SU-DHL-6 (cell line): ENCODE measurements around the gene ZNF322.
A peak's percentile ranks its signal among the peaks of the same experiment; 100 is the strongest.

Experiments
- H2AFZ ChIP-seq: fragments of 200-600 bp; sonication (generic); 2 replicates; pipeline ENCODE4 v1.6.1; 2014; ENCODE audit warnings: low read depth, mild to moderate bottlenecking, moderate library complexity, mixed read lengths, antibody characterized with exemption, low read length; ENCODE audit not compliant: severe bottlenecking
- H3F3A ChIP-seq: fragments of 200-600 bp; shearing (Covaris generic); 2 replicates; pipeline ENCODE4 v1.6.0; 2016; ENCODE audit warnings: antibody characterized with exemption, mild to moderate bottlenecking; ENCODE audit not compliant: insufficient read depth
- H3K27ac ChIP-seq: fragments of 200-600 bp; sonication (generic); 2 replicates; pipeline ENCODE4 v1.5.1; 2016; ENCODE audit warnings: low read depth, mild to moderate bottlenecking, low read length, moderate library complexity, mixed read lengths
- H3K27me3 ChIP-seq: fragments of 200-600 bp; sonication (generic), shearing (Covaris generic); 2 replicates; pipeline ENCODE4 v1.6.0; 2014; ENCODE audit warnings: mild to moderate bottlenecking, low read length
- H3K36me3 ChIP-seq: fragments of 200-600 bp; sonication (generic); 2 replicates; pipeline ENCODE4 v1.6.1; 2014; ENCODE audit warnings: mild to moderate bottlenecking, low read length, mixed read lengths
- H3K4me2 ChIP-seq: fragments of 300-600, 200-600 bp; shearing (Covaris generic), sonication (generic); 2 replicates; pipeline ENCODE4 v1.6.0; 2014; ENCODE audit warnings: low read length, low read depth, mild to moderate bottlenecking; ENCODE audit not compliant: poor library complexity, severe bottlenecking
- H3K4me3 ChIP-seq: fragments of 200-600 bp; sonication (generic); 2 replicates; pipeline ENCODE4 v1.5.1; 2014; ENCODE audit warnings: antibody characterized with exemption, low read length, mild to moderate bottlenecking, mixed read lengths; ENCODE audit not compliant: insufficient read depth, poor library complexity, severe bottlenecking
- H3K79me2 ChIP-seq: fragments of 200-600 bp; sonication (generic); 2 replicates; pipeline ENCODE4 v1.6.1; 2014; ENCODE audit warnings: mild to moderate bottlenecking, low read length, moderate library complexity; ENCODE audit not compliant: insufficient read depth
- H3K9ac ChIP-seq: fragments of 200-600 bp; sonication (generic); 2 replicates; pipeline ENCODE4 v1.7.0; 2014; ENCODE audit warnings: mild to moderate bottlenecking, low read length
- H3K9me2 ChIP-seq: fragments of 200-600 bp; sonication (generic); replicated peaks from 2 replicates; pipeline ENCODE4 v1.6.1; 2014; ENCODE audit warnings: low read length; ENCODE audit not compliant: insufficient read depth
- H3K9me3 ChIP-seq: fragments of 200-600 bp; sonication (generic); 2 replicates; pipeline ENCODE4 v1.6.1; 2014; ENCODE audit warnings: low read length, mixed read lengths; ENCODE audit not compliant: insufficient read depth
- H4K20me1 ChIP-seq: fragments of 200-600 bp; sonication (generic); 2 replicates; pipeline ENCODE4 v1.6.1; 2014; ENCODE audit warnings: low read depth, mild to moderate bottlenecking, antibody characterized with exemption, low read length, moderate library complexity, mixed read lengths
- CTCF ChIP-seq: fragments of 200-600 bp; sonication (generic); IDR thresholded peaks from one replicate; pipeline ENCODE4 v1.5.1; 2017; ENCODE audit warnings: antibody characterized with exemption, mild to moderate bottlenecking, low read length, moderate library complexity; ENCODE audit not compliant: insufficient read depth, poor library complexity, severe bottlenecking
- EZH2phosphoT487 ChIP-seq: fragments of 200-600 bp; sonication (generic), shearing (Covaris generic); conservative IDR thresholded peaks from 2 replicates; pipeline ENCODE4 v1.6.1; 2018; ENCODE audit warnings: mild to moderate bottlenecking, antibody characterized with exemption, low read length, moderate library complexity, mixed read lengths

ZNF322 gene

GRCh38 chr6:26599134-26599533 is 60.4 kb downstream of the ZNF322 start:
- no peak overlapping the region for H3K4me3 ChIP-seq
- no peak overlapping the region for H3K9ac ChIP-seq
- peaks cover 18% of the 10 kb centered on the region; the same call in 1 of the 2 replicates for H3K36me3 ChIP-seq
- peaks cover 20% of the 10 kb centered on the region for H3K79me2 ChIP-seq
- H3K27ac ChIP-seq: no peak overlapping the region
- H3K9me2 ChIP-seq: no peaks in the 10 kb centered on the region
- no peaks in the 10 kb centered on the region for H3K27me3 ChIP-seq
- no peaks in the 10 kb centered on the region for H3K9me3 ChIP-seq
- H4K20me1 ChIP-seq: 0 out of 2 replicates have a peak, but pooled peaks cover 2% of the 10 kb centered on the region
- TF ChIP-seq EZH2phosphoT487 (no peak), CTCF (no peak)
- peaks cover 18% of the 10 kb centered on the region; the same call in 1 of the 2 replicates for H3F3A ChIP-seq
- H3K4me2 ChIP-seq: no peak overlapping the region
- no peak overlapping the region for H2AFZ ChIP-seq

DNA sequence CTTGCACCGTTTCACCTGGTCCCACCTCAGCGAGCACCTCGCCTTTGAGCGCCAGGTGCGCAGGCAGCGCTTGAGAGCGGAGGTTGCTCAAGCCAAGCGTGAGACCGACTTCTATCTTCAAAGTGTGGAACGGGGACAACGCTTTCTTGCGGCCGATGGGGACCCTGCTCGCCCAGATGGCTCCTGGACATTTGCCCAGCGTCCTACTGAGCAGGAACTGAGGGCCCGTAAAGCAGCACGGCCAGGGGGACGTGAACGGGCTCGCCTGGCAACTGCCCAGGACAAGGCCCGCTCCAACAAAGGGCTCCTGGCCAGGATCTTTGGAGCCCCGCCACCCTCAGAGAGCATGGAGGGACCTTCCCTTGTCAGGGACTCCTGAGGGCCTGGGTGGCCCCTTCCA is 61.3 kb downstream of the ZNF322 start:
- Histone ChIP-seq H3F3A (peaks cover 18% of the 10 kb centered on the region; the same call in 1 of the 2 replicates), H3K4me3 (no peak overlapping the region), H4K20me1 (no peaks in the 10 kb centered on the region), H3K9me3 (no peaks in the 10 kb centered on the region), H3K79me2 (peaks cover 20% of the 10 kb centered on the region), H3K9ac (no peak overlapping the region), H3K9me2 (no peaks in the 10 kb centered on the region), H3K4me2 (no peak overlapping the region), H3K36me3 (peaks cover 18% of the 10 kb centered on the region; the same call in 1 of the 2 replicates), H2AFZ (no peak overlapping the region), H3K27ac (no peak overlapping the region), H3K27me3 (no peaks in the 10 kb centered on the region)
- TF ChIP-seq EZH2phosphoT487 (no peak), CTCF (no peak)

GRCh38 chr6:26597821-26598220 is 61.7 kb downstream of the ZNF322 start:
- Histone ChIP-seq H3K9me2 (no peaks in the 10 kb centered on the region), H3K27ac (no peak overlapping the region), H3K79me2 (peaks cover 20% of the 10 kb centered on the region), H3K4me2 (peak overlapping the region; percentile 78), H3K9ac (peak overlapping the region; percentile 79), H3F3A (peaks cover 18% of the 10 kb centered on the region; the same call in 1 of the 2 replicates), H2AFZ (no peak overlapping the region), H3K9me3 (no peaks in the 10 kb centered on the region), H4K20me1 (no peaks in the 10 kb centered on the region), H3K4me3 (peak overlapping the region; percentile 84), H3K36me3 (peaks cover 18% of the 10 kb centered on the region; the same call in 1 of the 2 replicates), H3K27me3 (no peaks in the 10 kb centered on the region)
- TF ChIP-seq EZH2phosphoT487 (no peak), CTCF (no peak)
